Measurements from ENCODE around the gene NCSTN. TPM values are rescaled to one million over a fixed set of nuclear protein-coding genes. Genes with fewer than 3 reads are reported as not detected.
A peak's percentile ranks its signal among the peaks of the same experiment; 100 is the strongest.

NCSTN gene
- total RNA-seq, 1 experiment from 2014 or later = 93.7 TPM

DNA sequence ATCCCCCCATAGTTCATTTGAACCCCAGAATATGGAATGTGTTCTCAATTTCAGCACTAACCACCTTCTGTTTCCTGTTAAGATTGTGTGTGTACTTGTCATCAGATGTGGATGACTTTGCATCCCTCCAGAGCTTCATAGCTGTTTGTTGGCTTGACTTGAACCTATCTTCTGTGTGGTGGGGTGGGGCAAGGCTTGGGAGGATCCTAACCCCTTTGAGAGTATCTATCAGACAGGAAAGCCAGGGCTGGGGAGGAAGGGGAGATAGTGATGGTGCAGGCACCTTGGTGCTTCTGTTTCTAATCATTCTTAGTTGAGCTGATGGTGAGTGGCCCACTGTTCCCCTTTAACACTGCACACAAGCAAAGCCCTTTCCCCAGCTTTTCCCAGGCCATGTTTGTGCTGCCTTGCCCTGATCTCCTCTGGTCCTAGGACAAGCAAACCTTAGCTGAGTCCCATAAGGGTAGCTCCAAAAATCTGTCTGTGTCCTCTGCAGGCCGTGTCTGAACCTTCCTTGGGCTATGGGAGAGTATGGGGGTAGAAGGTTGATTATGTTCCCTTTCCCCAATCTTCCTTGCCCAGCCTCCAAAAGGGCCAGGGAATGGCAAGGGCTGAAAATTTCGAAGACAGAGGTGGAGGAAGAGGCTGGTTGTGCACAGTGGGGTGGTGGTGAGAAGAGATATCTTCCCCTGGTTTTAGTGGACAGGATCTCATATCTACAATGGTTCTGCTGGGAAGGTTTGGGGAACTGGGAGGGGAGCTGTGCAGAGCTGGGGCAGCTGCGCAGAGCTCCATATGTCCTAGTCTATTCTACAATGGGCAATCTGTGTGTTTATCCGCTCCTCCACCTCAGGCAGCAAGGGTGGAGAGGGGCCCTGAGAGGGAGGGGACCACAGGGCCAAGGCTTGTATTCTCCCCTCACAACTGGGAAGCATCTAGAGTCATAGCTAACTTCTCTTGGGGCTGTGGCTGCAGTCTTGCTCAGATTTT lies 25.0 kb downstream of the NCSTN start:
- H3K4me3 ChIP-seq (ENCODE audit: low read depth in 2 of 2, low read length in 2 of 2) = no peak overlapping the region
- ChIA-PET CTCF (no interaction called here), POLR2A (no interaction called here)
- no peak overlapping the region for H3K27ac ChIP-seq (ENCODE audit: low read length)
- no peaks in the 10 kb centered on the region for H3K4me1 ChIP-seq (ENCODE audit: control insufficient read depth, insufficient read depth, low read length)
- TF ChIP-seq SIN3A (IDR thresholded peaks at IDR 0.05; ENCODE audit: borderline replicate concordance, insufficient read depth, low read depth, low read length) (no peak), POLR2AphosphoS5 (IDR thresholded peaks at IDR 0.05; ENCODE audit: low read depth, low read length) (no peak), TCF7L2 (IDR thresholded peaks at IDR 0.05; ENCODE audit: low read depth, low read length) (no peak)
- TF ChIP-seq, protein P1, sequence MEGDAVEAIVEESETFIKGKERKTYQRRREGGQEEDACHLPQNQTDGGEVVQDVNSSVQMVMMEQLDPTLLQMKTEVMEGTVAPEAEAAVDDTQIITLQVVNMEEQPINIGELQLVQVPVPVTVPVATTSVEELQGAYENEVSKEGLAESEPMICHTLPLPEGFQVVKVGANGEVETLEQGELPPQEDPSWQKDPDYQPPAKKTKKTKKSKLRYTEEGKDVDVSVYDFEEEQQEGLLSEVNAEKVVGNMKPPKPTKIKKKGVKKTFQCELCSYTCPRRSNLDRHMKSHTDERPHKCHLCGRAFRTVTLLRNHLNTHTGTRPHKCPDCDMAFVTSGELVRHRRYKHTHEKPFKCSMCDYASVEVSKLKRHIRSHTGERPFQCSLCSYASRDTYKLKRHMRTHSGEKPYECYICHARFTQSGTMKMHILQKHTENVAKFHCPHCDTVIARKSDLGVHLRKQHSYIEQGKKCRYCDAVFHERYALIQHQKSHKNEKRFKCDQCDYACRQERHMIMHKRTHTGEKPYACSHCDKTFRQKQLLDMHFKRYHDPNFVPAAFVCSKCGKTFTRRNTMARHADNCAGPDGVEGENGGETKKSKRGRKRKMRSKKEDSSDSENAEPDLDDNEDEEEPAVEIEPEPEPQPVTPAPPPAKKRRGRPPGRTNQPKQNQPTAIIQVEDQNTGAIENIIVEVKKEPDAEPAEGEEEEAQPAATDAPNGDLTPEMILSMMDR (IDR thresholded peaks at IDR 0.05) = no peak
- TF ChIP-seq, protein P2, sequence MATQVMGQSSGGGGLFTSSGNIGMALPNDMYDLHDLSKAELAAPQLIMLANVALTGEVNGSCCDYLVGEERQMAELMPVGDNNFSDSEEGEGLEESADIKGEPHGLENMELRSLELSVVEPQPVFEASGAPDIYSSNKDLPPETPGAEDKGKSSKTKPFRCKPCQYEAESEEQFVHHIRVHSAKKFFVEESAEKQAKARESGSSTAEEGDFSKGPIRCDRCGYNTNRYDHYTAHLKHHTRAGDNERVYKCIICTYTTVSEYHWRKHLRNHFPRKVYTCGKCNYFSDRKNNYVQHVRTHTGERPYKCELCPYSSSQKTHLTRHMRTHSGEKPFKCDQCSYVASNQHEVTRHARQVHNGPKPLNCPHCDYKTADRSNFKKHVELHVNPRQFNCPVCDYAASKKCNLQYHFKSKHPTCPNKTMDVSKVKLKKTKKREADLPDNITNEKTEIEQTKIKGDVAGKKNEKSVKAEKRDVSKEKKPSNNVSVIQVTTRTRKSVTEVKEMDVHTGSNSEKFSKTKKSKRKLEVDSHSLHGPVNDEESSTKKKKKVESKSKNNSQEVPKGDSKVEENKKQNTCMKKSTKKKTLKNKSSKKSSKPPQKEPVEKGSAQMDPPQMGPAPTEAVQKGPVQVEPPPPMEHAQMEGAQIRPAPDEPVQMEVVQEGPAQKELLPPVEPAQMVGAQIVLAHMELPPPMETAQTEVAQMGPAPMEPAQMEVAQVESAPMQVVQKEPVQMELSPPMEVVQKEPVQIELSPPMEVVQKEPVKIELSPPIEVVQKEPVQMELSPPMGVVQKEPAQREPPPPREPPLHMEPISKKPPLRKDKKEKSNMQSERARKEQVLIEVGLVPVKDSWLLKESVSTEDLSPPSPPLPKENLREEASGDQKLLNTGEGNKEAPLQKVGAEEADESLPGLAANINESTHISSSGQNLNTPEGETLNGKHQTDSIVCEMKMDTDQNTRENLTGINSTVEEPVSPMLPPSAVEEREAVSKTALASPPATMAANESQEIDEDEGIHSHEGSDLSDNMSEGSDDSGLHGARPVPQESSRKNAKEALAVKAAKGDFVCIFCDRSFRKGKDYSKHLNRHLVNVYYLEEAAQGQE (IDR thresholded peaks at IDR 0.05; ENCODE audit: insufficient read depth in 1 of 2, low read depth in 2 of 2, low read length in 1 of 2) = no peak
- no peaks in the 10 kb centered on the region for H3K9me3 ChIP-seq (ENCODE audit: control insufficient read depth, insufficient read depth, low read depth, low read length)
- DNase-seq (ENCODE audit: low read depth, low spot score) (no peak), ATAC-seq (peak; percentile 39; the same call in 1 of the 2 replicates)
- no peaks in the 10 kb centered on the region for H3K36me3 ChIP-seq (ENCODE audit: control insufficient read depth, insufficient read depth, low read length)
- H3K27me3 ChIP-seq (ENCODE audit: control insufficient read depth, insufficient read depth, low read length) = no peaks in the 10 kb centered on the region
- BruUV-seq (replicated peaks) = no TSS peak
- intact Hi-C loops (cut with micrococcal nuclease; ENCODE audit: unreplicated experiment) (no loop called here), in situ Hi-C loops (cut with HindIII; ENCODE audit: low pct_unique_long_range_greater_than_20kb, low sequenced_read_pairs) (no loop called here)

DNA sequence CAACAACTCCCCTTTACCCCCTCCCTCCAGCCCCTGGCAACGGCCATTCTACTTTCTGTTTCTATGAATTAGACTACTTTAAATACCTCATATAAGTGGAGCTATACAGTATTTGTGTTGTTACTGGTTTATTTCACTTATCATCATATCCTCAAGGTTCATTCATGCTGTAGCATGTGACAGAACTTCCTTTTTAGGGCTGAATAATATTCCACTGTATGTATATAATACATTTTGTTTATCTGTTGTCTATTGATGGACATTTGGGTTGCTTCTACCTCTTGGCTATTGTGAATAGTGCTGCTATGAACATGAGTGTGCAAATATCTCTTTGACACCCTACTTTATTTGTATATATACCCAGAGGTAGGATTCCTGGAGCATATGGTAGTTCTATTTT lies 25.9 kb downstream of the NCSTN start:
- BruUV-seq (replicated peaks) = no TSS peak
- intact Hi-C loops (cut with micrococcal nuclease; ENCODE audit: unreplicated experiment) (no loop called here), in situ Hi-C loops (cut with HindIII; ENCODE audit: low pct_unique_long_range_greater_than_20kb, low sequenced_read_pairs) (no loop called here)
- Histone ChIP-seq H3K36me3 (ENCODE audit: control insufficient read depth, insufficient read depth, low read length) (no peaks in the 10 kb centered on the region), H3K9me3 (ENCODE audit: control insufficient read depth, insufficient read depth, low read depth, low read length) (no peaks in the 10 kb centered on the region), H3K27me3 (ENCODE audit: control insufficient read depth, insufficient read depth, low read length) (no peaks in the 10 kb centered on the region), H3K4me1 (ENCODE audit: control insufficient read depth, insufficient read depth, low read length) (no peaks in the 10 kb centered on the region), H3K4me3 (ENCODE audit: low read depth in 2 of 2, low read length in 2 of 2) (no peak overlapping the region), H3K27ac (ENCODE audit: low read length) (no peak overlapping the region)
- ATAC-seq = no peak
- DNase-seq (ENCODE audit: low read depth, low spot score) = no peak
- ChIA-PET CTCF (no interaction called here), POLR2A (no interaction called here)
- TF ChIP-seq, protein P2 (IDR thresholded peaks at IDR 0.05; ENCODE audit: insufficient read depth in 1 of 2, low read depth in 2 of 2, low read length in 1 of 2) = no peak
- TF ChIP-seq, protein P1 (IDR thresholded peaks at IDR 0.05) = no peak
- TF ChIP-seq POLR2AphosphoS5 (IDR thresholded peaks at IDR 0.05; ENCODE audit: low read depth, low read length) = no peak
- TF ChIP-seq SIN3A (IDR thresholded peaks at IDR 0.05; ENCODE audit: borderline replicate concordance, insufficient read depth, low read depth, low read length) = no peak
- no peak for TF ChIP-seq TCF7L2 (IDR thresholded peaks at IDR 0.05; ENCODE audit: low read depth, low read length)

Data from Panc1 (cell line).